NB4 (cell line): ENCODE data around the gene SLC39A5.

Experiments used
- CTCF ChIP-seq: IDR thresholded peaks from one replicate; pipeline ENCODE4 v1.5.1; 2012; ENCODE audit warnings: low read depth, low read length
- POLR2A ChIP-seq: IDR thresholded peaks from 2 replicates; pipeline ENCODE4 v1.6.1; 2011; ENCODE audit warnings: mild to moderate bottlenecking; ENCODE audit not compliant: insufficient read length; ENCODE audit errors: extremely low read depth

GRCh38 chr12:56186957-56187356 is 42.9 kb upstream of the SLC39A5 start:
- TF ChIP-seq CTCF (no peak), POLR2A (no peak)
